H1 (cell line): ENCODE data around the gene ENSA. TPM values are rescaled to one million over a fixed set of nuclear protein-coding genes. Genes with fewer than 3 reads are reported as not detected.

Experiments
- CTCF ChIA-PET: fragments of 300-600 bp; sonication (Branson Sonifier 250); formaldehyde crosslinking; loops from one replicate; lab custom pipeline; 2021; ENCODE audit not compliant: partially characterized antibody; lab: Charles Lee
- POLR2A ChIA-PET: fragments of 300-600 bp; sonication (Branson Sonifier 250); formaldehyde crosslinking; loops from one replicate; lab custom pipeline; 2021; ENCODE audit warnings: inconsistent platforms; ENCODE audit not compliant: partially characterized antibody; lab: Charles Lee
- DNase-seq, 2 experiments: peaks; one replicate each; pipeline versions ENCODE4 v3.0.0 to v3.0.0-alpha.2; 2010 to 2022; ENCODE audit warnings: low spot score in 2 of 2, low read depth in 1 of 2, mixed read lengths in 1 of 2
- FAIRE-seq: peaks from 2 replicates; lab custom pipeline; 2011; peaks lifted over from hg19 to GRCh38; lab: Jason Lieb, UNC
- H2AFZ ChIP-seq: 2 replicates; pipeline ENCODE4 v1.8.1; 2012; ENCODE audit warnings: low read length, inconsistent platforms
- H2AK5ac ChIP-seq: 2 replicates; pipeline ENCODE4 v1.6.1; 2013; ENCODE audit warnings: low read depth, low read length
- H2BK120ac ChIP-seq: replicated peaks from 2 replicates; pipeline ENCODE3; 2013; ENCODE audit warnings: low read depth, low read length, inconsistent platforms
- H2BK12ac ChIP-seq: 2 replicates; pipeline ENCODE4 v1.6.1; 2013; ENCODE audit warnings: low read depth, low read length
- H2BK15ac ChIP-seq: 2 replicates; pipeline ENCODE4 v1.6.1; 2013; ENCODE audit warnings: low read length
- H2BK20ac ChIP-seq: 2 replicates; pipeline ENCODE4 v1.6.1; 2013; ENCODE audit warnings: low read length
- H2BK5ac ChIP-seq: 2 replicates; pipeline ENCODE4 v1.6.1; 2013; ENCODE audit warnings: low read depth, low read length
- H3K14ac ChIP-seq: 2 replicates; pipeline ENCODE4 v1.6.1; 2013; ENCODE audit warnings: inconsistent platforms; ENCODE audit not compliant: insufficient read length
- H3K18ac ChIP-seq: 2 replicates; pipeline ENCODE4 v1.6.1; 2013; ENCODE audit warnings: low read length; ENCODE audit errors: extremely low read depth
- H3K23ac ChIP-seq: 2 replicates; pipeline ENCODE4 v1.6.1; 2013; ENCODE audit warnings: inconsistent platforms; ENCODE audit not compliant: insufficient read length
- H3K23me2 ChIP-seq: 2 replicates; pipeline ENCODE4 v1.6.1; 2013; ENCODE audit warnings: low read depth, low read length
- H3K27ac ChIP-seq: 2 replicates; pipeline ENCODE4 v1.6.1; 2011; ENCODE audit warnings: low read depth, low read length, inconsistent platforms
- H3K27me3 ChIP-seq, 4 experiments: replicated peaks in 1 of 4; 1 replicate in 1 of 4; 2 replicates in 3 of 4; pipeline versions ENCODE4 v1.6.1 to v1.8.1; 2011 to 2013; ENCODE audit warnings: low read length in 3 of 4, mild to moderate bottlenecking in 3 of 4, inconsistent platforms in 2 of 4, mixed read lengths in 2 of 4, moderate library complexity in 1 of 4; ENCODE audit not compliant: control insufficient read depth in 3 of 4, insufficient read depth in 3 of 4; ENCODE audit errors: extremely low read depth in 1 of 4
- H3K36me3 ChIP-seq, 4 experiments: 2 replicates each; pipeline versions ENCODE4 v1.6.1 to v1.8.1; 2011 to 2013; ENCODE audit warnings: mild to moderate bottlenecking in 4 of 4, low read length in 3 of 4, moderate library complexity in 2 of 4, control low read depth in 1 of 4, inconsistent platforms in 1 of 4; ENCODE audit not compliant: insufficient read depth in 4 of 4, control insufficient read depth in 2 of 4
- H3K4ac ChIP-seq: replicated peaks from 2 replicates; pipeline ENCODE3; 2013; ENCODE audit warnings: low read length, low read depth, mixed read lengths, inconsistent platforms; ENCODE audit not compliant: insufficient read length
- H3K4me1 ChIP-seq, 4 experiments: replicated peaks in 1 of 4; 1 replicate in 1 of 4; 2 replicates in 3 of 4; pipeline versions ENCODE4 v1.6.1 to v1.8.1; 2011 to 2013; ENCODE audit warnings: low read length in 3 of 4, inconsistent platforms in 2 of 4, mixed read lengths in 1 of 4; ENCODE audit not compliant: insufficient read depth in 4 of 4, control insufficient read depth in 3 of 4
- H3K4me2 ChIP-seq, 2 experiments: 2 replicates each; pipeline versions ENCODE4 v1.6.1 to v1.8.1; 2011 to 2013; ENCODE audit warnings: low read depth in 2 of 2, low read length in 2 of 2, control low read depth in 1 of 2, inconsistent platforms in 1 of 2, mild to moderate bottlenecking in 1 of 2; ENCODE audit not compliant: insufficient read depth in 1 of 2
- H3K4me3 ChIP-seq, 4 experiments: fragments of 200-600, 300-600 bp in 1 of 4; sonication (generic), shearing (Covaris generic), sonication (Bioruptor Twin) in 1 of 4; 2 replicates each; pipeline versions ENCODE4 v1.5.1 to v1.8.1; 2011 to 2016; ENCODE audit warnings: low read length in 4 of 4, low read depth in 3 of 4, control low read depth in 2 of 4, inconsistent platforms in 2 of 4, mild to moderate bottlenecking in 2 of 4, mixed read lengths in 1 of 4, moderate library complexity in 1 of 4; ENCODE audit not compliant: insufficient read depth in 2 of 4; ENCODE audit errors: extremely low read depth in 1 of 4
- H3K56ac ChIP-seq: replicated peaks from 2 replicates; pipeline ENCODE3; 2013; ENCODE audit warnings: low read depth, mild to moderate bottlenecking, mixed read lengths, low read length, inconsistent platforms; ENCODE audit not compliant: insufficient read length
- H3K79me1 ChIP-seq: 2 replicates; pipeline ENCODE4 v1.6.1; 2013; ENCODE audit warnings: low read depth, low read length, control low read depth
- H3K79me2 ChIP-seq, 2 experiments: 2 replicates each; pipeline versions ENCODE4 v1.6.1 to v1.8.1; 2012 to 2013; ENCODE audit warnings: low read length in 2 of 2, mild to moderate bottlenecking in 2 of 2, inconsistent platforms in 1 of 2; ENCODE audit not compliant: insufficient read depth in 2 of 2, control insufficient read depth in 1 of 2
- H3K9ac ChIP-seq, 4 experiments: replicated peaks in 1 of 4; 1 replicate in 1 of 4; 2 replicates in 3 of 4; pipeline versions ENCODE4 v1.6.1 to v1.8.1; 2011 to 2013; ENCODE audit warnings: low read depth in 3 of 4, low read length in 3 of 4, control low read depth in 2 of 4, mild to moderate bottlenecking in 2 of 4, moderate library complexity in 2 of 4, inconsistent platforms in 1 of 4; ENCODE audit errors: extremely low read depth in 1 of 4
- H3K9me3 ChIP-seq, 2 experiments: 2 replicates each; pipeline versions ENCODE4 v1.6.1 to v1.8.1; 2012 to 2013; ENCODE audit warnings: mild to moderate bottlenecking in 2 of 2, moderate library complexity in 2 of 2, control low read depth in 1 of 2, inconsistent platforms in 1 of 2, low read depth in 1 of 2, low read length in 1 of 2, mixed read lengths in 1 of 2; ENCODE audit not compliant: insufficient read depth in 2 of 2
- H4K20me1 ChIP-seq, 2 experiments: replicated peaks in 1 of 2; 2 replicates each; pipeline versions ENCODE3 to v1.8.1; 2011 to 2013; ENCODE audit warnings: inconsistent platforms in 2 of 2, low read length in 2 of 2, mild to moderate bottlenecking in 1 of 2; ENCODE audit not compliant: insufficient read depth in 2 of 2, control insufficient read depth in 1 of 2
- H4K5ac ChIP-seq: 2 replicates; pipeline ENCODE4 v1.6.1; 2013; ENCODE audit warnings: low read length, low read depth, mixed read lengths, inconsistent platforms; ENCODE audit not compliant: insufficient read length
- H4K8ac ChIP-seq: 2 replicates; pipeline ENCODE4 v1.8.0; 2013; ENCODE audit warnings: mild to moderate bottlenecking, moderate library complexity, low read length, inconsistent platforms; ENCODE audit not compliant: insufficient read depth; ENCODE audit errors: extremely low read depth
- H4K91ac ChIP-seq: replicated peaks from 2 replicates; pipeline ENCODE3; 2013; ENCODE audit warnings: low read length, mixed read lengths, inconsistent platforms; ENCODE audit not compliant: insufficient read length
- ASH2L ChIP-seq: fragments of 200-600, 300-600 bp; sonication (generic); IDR thresholded peaks from one replicate; pipeline ENCODE4 v1.7.1; 2017; ENCODE audit warnings: low read length
- ATF2 ChIP-seq: IDR thresholded peaks from 2 replicates; pipeline ENCODE4 v1.6.1; 2012; ENCODE audit warnings: low read length, inconsistent platforms
- BRCA1 ChIP-seq: IDR thresholded peaks from 2 replicates; pipeline ENCODE4 v1.6.1; 2012; ENCODE audit warnings: low read depth, low read length, improper control_type of control experiment
- CBX8 ChIP-seq: fragments of 300-800, 300-1000 bp; sonication (generic); IDR thresholded peaks from 2 replicates; pipeline ENCODE4 v1.7.1; 2016; ENCODE audit warnings: low read depth, low read length, borderline replicate concordance
- EZH2 ChIP-seq: fragments of 200-600 bp; sonication (generic); IDR thresholded peaks from 2 replicates; pipeline ENCODE4 v1.7.1; 2012; ENCODE audit warnings: low read depth, mild to moderate bottlenecking, moderate library complexity, low read length, inconsistent platforms; ENCODE audit not compliant: severe bottlenecking
- GTF2F1 ChIP-seq: IDR thresholded peaks from 2 replicates; pipeline ENCODE4 v1.6.1; 2012; ENCODE audit warnings: low read depth, low read length, improper control_type of control experiment, borderline replicate concordance
- POU5F1 ChIP-seq: IDR thresholded peaks from 2 replicates; pipeline ENCODE4 v1.6.1; 2011; ENCODE audit warnings: low read depth, mild to moderate bottlenecking, low read length, moderate library complexity
- RBBP5 ChIP-seq: IDR thresholded peaks from 2 replicates; pipeline ENCODE4 v1.7.1; 2012; ENCODE audit warnings: low read depth, mild to moderate bottlenecking, inconsistent platforms, low read length, moderate library complexity, borderline replicate concordance
- RFX5 ChIP-seq: IDR thresholded peaks from 2 replicates; pipeline ENCODE4 v1.6.1; 2011; ENCODE audit warnings: low read depth, low read length, improper control_type of control experiment, borderline replicate concordance
- USF2 ChIP-seq: IDR thresholded peaks from 2 replicates; pipeline ENCODE4 v1.6.1; 2011; ENCODE audit warnings: low read length, improper control_type of control experiment
- WGBS, 2 experiments: shearing (Covaris generic) in 1 of 2; methylation state at CpG; one replicate each; pipeline versions ENCODE4 v1.1.6 to v1.1.7; 2013 to 2015; ENCODE audit warnings: low lambda C conversion rate in 2 of 2, mixed read lengths in 2 of 2, inconsistent platforms in 1 of 2, low coverage in 1 of 2, missing lambda C conversion rate in 1 of 2; ENCODE audit not compliant: insufficient replicate concordance in 2 of 2, insufficient coverage in 1 of 2, insufficient read length in 1 of 2; ENCODE audit errors: extremely low coverage in 1 of 2, missing lambda C conversion rate in 1 of 2; 5-methylcytosine and 5-hydroxymethylcytosine counted together
- polyA plus RNA-seq, 7 experiments: library from polyadenylated mRNA; depleted of rRNA in 3 of 7; stranded (reverse) in 5 of 7; unstranded in 2 of 7; fragments of >200 nt in 5 of 7; fragments of 200-250 nt in 2 of 7; gene quantifications; 1 replicate in 5 of 7; 2 replicates in 1 of 7; 4 replicates in 1 of 7; pipeline versions ENCODE4 v1.2.1 to v1.2.3, GENCODE V29; 2011 to 2013; ENCODE audit warnings: missing spikeins in 2 of 7, mixed read lengths in 2 of 7
- total RNA-seq: library from RNA; stranded (reverse); fragmentation: NEBNext Ultra II Directional; extraction: Animal tissue kit (Norgen Biotek cat#: 25700); gene quantifications from 2 replicates; pipeline ENCODE4 v1.2.1, GENCODE V29; 2021

Gene ENSA
- total and polyA plus RNA-seq, 2 of the 8 experiments (the other 6 are each of a cell fraction or from before 2014, with no cell fraction given) = 48.2 to 229 TPM

- peak overlapping the region; percentile 15 for H4K5ac ChIP-seq
- ChIA-PET POLR2A (interaction anchor here (0.9 to 15.8 kb wide), 10 partner anchors 9 to 86 kb away, joined by 3 to 163 read pairs (median 5); partner anchors contain the start of genes ENSA and MCL1), CTCF (interaction anchor here (1.0 to 1.2 kb wide), 3 partner anchors 33 to 77 kb away, joined by 3 read pairs; no protein-coding TSS in a partner anchor)
- H3K27ac ChIP-seq = peak overlapping the region; percentile 71; the same call in 1 of the 2 replicates
- H3K4ac ChIP-seq = peak overlapping the region; percentile 94
- FAIRE-seq = no peak
- H2BK5ac ChIP-seq = peak overlapping the region; percentile 94; the same call in 1 of the 2 replicates
- peaks cover 0 to 9% (median 2%) of the 10 kb centered on the region in 4 experiments; a peak in 2 of 8 replicates for H3K36me3 ChIP-seq
- H3K9ac ChIP-seq = peak overlapping the region in 1 of 4 experiments; percentile 21; a peak in 2 of 7 replicates
- H4K91ac ChIP-seq = peak overlapping the region; percentile 81
- H2BK12ac ChIP-seq = peak overlapping the region; percentile 53; the same call in 1 of the 2 replicates
- peak overlapping the region; percentile 88; the same call in 1 of the 2 replicates for H2AK5ac ChIP-seq
- H3K14ac ChIP-seq = no peak overlapping the region
- 69% methylated on average over 4 of the region's 4 CpGs; no CpG with 5 or more reads in 1 of the 2 experiments for WGBS, 2 experiments
- H2BK20ac ChIP-seq = 0 out of 2 replicates have a peak overlapping the region, but pooled peaks have one; percentile 9
- H3K27me3 ChIP-seq = no peaks in the 10 kb centered on the region
- no peak overlapping the region for H3K56ac ChIP-seq
- peak overlapping the region in 1 of 4 experiments; percentile 14; a peak in 1 of 8 replicates for H3K4me3 ChIP-seq
- no peak overlapping the region for H2BK15ac ChIP-seq
- H3K4me2 ChIP-seq = peak overlapping the region; percentile 2 to 53; a peak in 2 of 4 replicates
- peaks cover 1 to 8% (median 4%) of the 10 kb centered on the region in 4 experiments; a peak in 3 of 7 replicates for H3K4me1 ChIP-seq
- peak overlapping the region; percentile 78 for H2BK120ac ChIP-seq
- H3K79me2 ChIP-seq = no peaks in the 10 kb centered on the region
- no peak overlapping the region for H3K18ac ChIP-seq
- H4K20me1 ChIP-seq = no peaks in the 10 kb centered on the region
- H3K9me3 ChIP-seq = no peaks in the 10 kb centered on the region
- H4K8ac ChIP-seq = no peak overlapping the region
- no peak overlapping the region for H2AFZ ChIP-seq
- no peak for DNase-seq
- H3K23ac ChIP-seq = no peak overlapping the region
- H3K79me1 ChIP-seq = no peaks in the 10 kb centered on the region
- no peaks in the 10 kb centered on the region for H3K23me2 ChIP-seq
- TF ChIP-seq USF2 (no peak), BRCA1 (no peak), POU5F1 (no peak), ASH2L (no peak), EZH2 (no peak), RFX5 (no peak), ATF2 (no peak), RBBP5 (no peak), GTF2F1 (no peak), CBX8 (no peak)
These were observed 12.9 kb upstream of the ENSA start for GRCh38 chr1:150642296-150642695.
